Neural progenitor cell (in vitro differentiated cells): ENCODE results near the gene GNMT. TPM values are rescaled to one million over a fixed set of nuclear protein-coding genes. Genes with fewer than 3 reads are reported as not detected.
A peak's percentile ranks its signal among the peaks of the same experiment; 100 is the strongest.

Experiments
- DNase-seq: peaks from one replicate; pipeline ENCODE4 v3.0.0-alpha.2; 2016; ENCODE audit warnings: low spot score
- H2AFZ ChIP-seq: fragments of 200-600 bp; sonication (generic); replicated peaks from 2 replicates; pipeline ENCODE4 v1.6.1; 2016; ENCODE audit warnings: antibody characterized with exemption
- H3F3A ChIP-seq: fragments of 200-600 bp; sonication (generic); 2 replicates; pipeline ENCODE4 v1.6.1; 2016; ENCODE audit warnings: antibody characterized with exemption, low read depth
- H3K27ac ChIP-seq: fragments of 200-600 bp; sonication (generic); 2 replicates; pipeline ENCODE4 v1.5.1; 2016; ENCODE audit warnings: mild to moderate bottlenecking
- H3K27me3 ChIP-seq: fragments of 200-600 bp; sonication (generic); 2 replicates; pipeline ENCODE4 v1.6.1; 2016; ENCODE audit warnings: mild to moderate bottlenecking, moderate library complexity
- H3K36me3 ChIP-seq: fragments of 200-600 bp; sonication (generic); 2 replicates; pipeline ENCODE4 v1.5.1; 2016
- H3K4me1 ChIP-seq: fragments of 200-600 bp; sonication (generic); 2 replicates; pipeline ENCODE4 v1.6.1; 2016; ENCODE audit warnings: mixed run types
- H3K4me2 ChIP-seq: fragments of 200-600 bp; sonication (generic); 2 replicates; pipeline ENCODE4 v1.6.1; 2016
- H3K4me3 ChIP-seq: fragments of 200-600 bp; sonication (generic); 2 replicates; pipeline ENCODE4 v1.5.1; 2016
- H3K79me2 ChIP-seq: fragments of 200-600 bp; sonication (generic); 2 replicates; pipeline ENCODE4 v1.6.1; 2016; ENCODE audit warnings: low read depth
- H3K9ac ChIP-seq: fragments of 200-600 bp; sonication (generic); 2 replicates; pipeline ENCODE4 v1.6.1; 2016
- H3K9me3 ChIP-seq: fragments of 200-600 bp; sonication (generic); 2 replicates; pipeline ENCODE4 v1.5.1; 2016; ENCODE audit warnings: low read depth
- H4K20me1 ChIP-seq: fragments of 200-600 bp; sonication (generic); 2 replicates; pipeline ENCODE4 v1.6.1; 2016; ENCODE audit warnings: low read depth
- H3K27ac Mint-ChIP-seq: 3 replicates; pipeline ENCODE4 v1.8.0; 2021; ENCODE audit warnings: mixed read lengths
- H3K27me3 Mint-ChIP-seq: 2 replicates; pipeline ENCODE4 v1.8.0; 2022; ENCODE audit warnings: low read depth, mild to moderate bottlenecking, inconsistent platforms, moderate library complexity, mixed read lengths; ENCODE audit not compliant: insufficient read depth
- H3K36me3 Mint-ChIP-seq: 3 replicates; pipeline ENCODE4 v1.8.0; 2021; ENCODE audit warnings: mixed read lengths
- H3K4me1 Mint-ChIP-seq: 3 replicates; pipeline ENCODE4 v1.8.0; 2021; ENCODE audit warnings: mixed read lengths
- H3K4me3 Mint-ChIP-seq: 3 replicates; pipeline ENCODE4 v1.8.0; 2021; ENCODE audit warnings: mild to moderate bottlenecking, moderate library complexity, mixed read lengths
- H3K9me3 Mint-ChIP-seq: 3 replicates; pipeline ENCODE4 v1.8.0; 2020; ENCODE audit warnings: mixed read lengths
- EZH2 ChIP-seq: fragments of 200-600 bp; sonication (generic); IDR thresholded peaks from 2 replicates; pipeline ENCODE4 v1.6.1; 2017; ENCODE audit warnings: antibody characterized with exemption, mild to moderate bottlenecking, moderate library complexity
- EZH2phosphoT487 ChIP-seq: fragments of 200-600 bp; sonication (generic); IDR thresholded peaks from 2 replicates; pipeline ENCODE4 v1.6.1; 2017; ENCODE audit warnings: antibody characterized with exemption
- total RNA-seq: library from RNA; depleted of rRNA; stranded (reverse); fragments of >200 nt; gene quantifications from 2 replicates; pipeline ENCODE4 v1.2.3, GENCODE V29; 2015; ENCODE audit warnings: low replicate concordance
- TF ChIP-seq, protein P1 (sequence below): fragments of 200-600 bp; sonication (generic); IDR thresholded peaks from 2 replicates; pipeline ENCODE4 v1.5.1; 2017; ENCODE audit warnings: antibody characterized with exemption, mild to moderate bottlenecking

Gene GNMT
- total RNA-seq, 1 donor from 2014 or later = not detected

DNA sequence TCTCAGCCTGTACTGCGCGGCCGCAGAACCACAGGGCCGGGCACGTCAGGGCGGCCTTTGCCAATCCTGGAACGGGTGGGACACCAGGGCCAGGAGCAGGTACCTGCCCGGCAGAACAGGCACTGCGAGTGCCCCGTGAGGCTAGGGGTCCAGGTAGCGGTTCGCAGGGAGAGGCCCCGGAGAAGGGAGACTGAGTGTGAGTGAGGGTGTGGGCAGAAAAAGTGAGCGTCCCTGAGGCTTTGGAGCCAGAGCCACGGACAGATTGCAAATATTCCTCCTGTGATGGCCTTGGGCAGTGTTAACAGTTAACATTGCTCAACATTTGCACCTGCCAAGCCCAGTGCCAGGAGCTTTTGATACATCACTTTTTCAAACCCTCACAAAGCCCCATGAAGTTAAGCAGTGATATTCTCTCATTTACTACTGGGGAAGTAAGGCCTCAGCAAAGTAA, 491 bp downstream of the GNMT start:
- peaks cover 27% of the 10 kb centered on the region for H3F3A ChIP-seq
- H3K9ac ChIP-seq = no peak overlapping the region
- H3K36me3 Mint-ChIP-seq = peaks cover 6% of the 10 kb centered on the region
- H3K36me3 ChIP-seq = no peaks in the 10 kb centered on the region
- H3K27ac ChIP-seq = no peak overlapping the region
- TF ChIP-seq EZH2phosphoT487 = no peak
- TF ChIP-seq EZH2 = no peak
- TF ChIP-seq, protein P1, sequence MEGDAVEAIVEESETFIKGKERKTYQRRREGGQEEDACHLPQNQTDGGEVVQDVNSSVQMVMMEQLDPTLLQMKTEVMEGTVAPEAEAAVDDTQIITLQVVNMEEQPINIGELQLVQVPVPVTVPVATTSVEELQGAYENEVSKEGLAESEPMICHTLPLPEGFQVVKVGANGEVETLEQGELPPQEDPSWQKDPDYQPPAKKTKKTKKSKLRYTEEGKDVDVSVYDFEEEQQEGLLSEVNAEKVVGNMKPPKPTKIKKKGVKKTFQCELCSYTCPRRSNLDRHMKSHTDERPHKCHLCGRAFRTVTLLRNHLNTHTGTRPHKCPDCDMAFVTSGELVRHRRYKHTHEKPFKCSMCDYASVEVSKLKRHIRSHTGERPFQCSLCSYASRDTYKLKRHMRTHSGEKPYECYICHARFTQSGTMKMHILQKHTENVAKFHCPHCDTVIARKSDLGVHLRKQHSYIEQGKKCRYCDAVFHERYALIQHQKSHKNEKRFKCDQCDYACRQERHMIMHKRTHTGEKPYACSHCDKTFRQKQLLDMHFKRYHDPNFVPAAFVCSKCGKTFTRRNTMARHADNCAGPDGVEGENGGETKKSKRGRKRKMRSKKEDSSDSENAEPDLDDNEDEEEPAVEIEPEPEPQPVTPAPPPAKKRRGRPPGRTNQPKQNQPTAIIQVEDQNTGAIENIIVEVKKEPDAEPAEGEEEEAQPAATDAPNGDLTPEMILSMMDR = no peak
- no peaks in the 10 kb centered on the region for H3K9me3 ChIP-seq
- peak overlapping the region; percentile 100 for H2AFZ ChIP-seq
- H3K79me2 ChIP-seq = no peaks in the 10 kb centered on the region
- no peaks in the 10 kb centered on the region for H4K20me1 ChIP-seq
- H3K9me3 Mint-ChIP-seq = no peaks in the 10 kb centered on the region
- H3K4me3 ChIP-seq = peak overlapping the region; percentile 67
- peaks cover 35% of the 10 kb centered on the region for H3K27me3 ChIP-seq
- no peak overlapping the region for H3K27ac Mint-ChIP-seq
- H3K4me1 ChIP-seq = peaks cover 4% of the 10 kb centered on the region
- peaks cover 11% of the 10 kb centered on the region for H3K4me1 Mint-ChIP-seq
- peak overlapping the region; percentile 79 for H3K4me3 Mint-ChIP-seq
- H3K27me3 Mint-ChIP-seq = peaks cover 26% of the 10 kb centered on the region
- peak overlapping the region; percentile 96 for H3K4me2 ChIP-seq
- DNase-seq = no peak

DNA sequence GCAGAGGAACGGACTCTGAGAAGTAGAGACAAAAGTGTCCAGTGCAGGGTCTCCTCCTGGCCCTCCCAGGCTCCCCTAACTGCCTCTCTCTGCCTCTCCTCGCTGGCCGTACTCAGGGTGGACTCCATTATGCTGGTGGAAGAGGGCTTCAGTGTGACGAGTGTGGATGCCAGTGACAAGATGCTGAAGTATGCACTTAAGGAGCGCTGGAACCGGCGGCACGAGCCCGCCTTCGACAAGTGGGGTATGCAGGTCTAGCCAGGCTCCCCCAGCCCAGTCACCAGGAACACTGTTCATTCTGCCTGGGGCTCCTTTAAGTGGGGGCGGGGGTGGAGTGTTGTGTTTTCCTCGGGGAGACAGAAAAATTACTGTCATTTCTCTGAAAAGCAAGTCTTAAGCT, 1.5 kb downstream of the GNMT start:
- Mint-ChIP-seq H3K4me1 (peaks cover 11% of the 10 kb centered on the region), H3K4me3 (peak overlapping the region; percentile 43)
- H3K36me3 ChIP-seq = no peaks in the 10 kb centered on the region

DNA sequence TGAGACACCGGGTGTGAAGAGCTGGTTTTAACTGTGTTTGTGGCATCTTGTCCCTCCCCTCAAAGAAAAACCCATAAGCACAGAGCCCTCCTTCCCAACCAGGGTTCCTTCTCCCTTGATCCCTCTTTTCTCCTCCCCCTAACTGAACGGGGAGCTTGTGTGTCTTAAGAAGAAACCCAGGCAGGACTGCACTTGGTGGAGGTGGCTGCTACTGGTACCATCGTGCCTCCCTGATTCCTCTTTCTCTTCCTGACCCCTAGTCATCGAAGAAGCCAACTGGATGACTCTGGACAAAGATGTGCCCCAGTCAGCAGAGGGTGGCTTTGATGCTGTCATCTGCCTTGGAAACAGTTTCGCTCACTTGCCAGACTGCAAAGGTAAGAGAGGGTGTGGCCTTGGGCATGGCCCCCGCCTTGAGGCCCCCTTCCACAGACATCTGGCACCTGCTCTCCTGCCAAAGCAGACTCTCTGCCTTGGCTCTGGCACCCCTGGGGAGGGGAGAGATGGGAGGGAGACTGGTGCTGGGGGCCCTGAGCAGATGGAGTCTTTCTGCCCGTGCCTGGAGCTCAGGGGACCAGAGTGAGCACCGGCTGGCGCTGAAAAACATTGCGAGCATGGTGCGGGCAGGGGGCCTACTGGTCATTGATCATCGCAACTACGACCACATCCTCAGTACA, 2.1 kb downstream of the GNMT start:
- H3K9me3 ChIP-seq = no peaks in the 10 kb centered on the region
- H3K27me3 ChIP-seq = peaks cover 35% of the 10 kb centered on the region
- H3K27ac ChIP-seq = no peak overlapping the region
- no peak overlapping the region for H3K4me3 ChIP-seq
- no peak for DNase-seq
- no peaks in the 10 kb centered on the region for H3K79me2 ChIP-seq
- Mint-ChIP-seq H3K9me3 (no peaks in the 10 kb centered on the region), H3K27me3 (peaks cover 26% of the 10 kb centered on the region), H3K27ac (no peak overlapping the region), H3K36me3 (peaks cover 5% of the 10 kb centered on the region), H3K4me1 (peaks cover 11% of the 10 kb centered on the region), H3K4me3 (no peak overlapping the region)
- peaks cover 27% of the 10 kb centered on the region for H3F3A ChIP-seq
- H3K4me2 ChIP-seq = no peak overlapping the region
- H3K4me1 ChIP-seq = peaks cover 4% of the 10 kb centered on the region
- no peak overlapping the region for H2AFZ ChIP-seq
- H3K36me3 ChIP-seq = no peaks in the 10 kb centered on the region
- no peak overlapping the region for H3K9ac ChIP-seq
- H4K20me1 ChIP-seq = no peaks in the 10 kb centered on the region
- TF ChIP-seq, protein P1 = no peak
- TF ChIP-seq EZH2 = no peak
- no peak for TF ChIP-seq EZH2phosphoT487

More for the DNA sequence above, 1.5 kb downstream of the GNMT start:
- Histone ChIP-seq H3K27ac (no peak overlapping the region), H3K4me3 (no peak overlapping the region), H3F3A (peaks cover 27% of the 10 kb centered on the region), H4K20me1 (no peaks in the 10 kb centered on the region), H3K27me3 (peaks cover 35% of the 10 kb centered on the region), H3K4me1 (peaks cover 4% of the 10 kb centered on the region), H3K79me2 (no peaks in the 10 kb centered on the region), H2AFZ (no peak overlapping the region), H3K9ac (no peak overlapping the region), H3K9me3 (no peaks in the 10 kb centered on the region), H3K4me2 (no peak overlapping the region)
- Mint-ChIP-seq H3K27me3 (peaks cover 26% of the 10 kb centered on the region), H3K27ac (no peak overlapping the region), H3K36me3 (peaks cover 5% of the 10 kb centered on the region), H3K9me3 (no peaks in the 10 kb centered on the region)
- no peak for DNase-seq
- TF ChIP-seq EZH2phosphoT487 = no peak
- no peak for TF ChIP-seq EZH2

DNA sequence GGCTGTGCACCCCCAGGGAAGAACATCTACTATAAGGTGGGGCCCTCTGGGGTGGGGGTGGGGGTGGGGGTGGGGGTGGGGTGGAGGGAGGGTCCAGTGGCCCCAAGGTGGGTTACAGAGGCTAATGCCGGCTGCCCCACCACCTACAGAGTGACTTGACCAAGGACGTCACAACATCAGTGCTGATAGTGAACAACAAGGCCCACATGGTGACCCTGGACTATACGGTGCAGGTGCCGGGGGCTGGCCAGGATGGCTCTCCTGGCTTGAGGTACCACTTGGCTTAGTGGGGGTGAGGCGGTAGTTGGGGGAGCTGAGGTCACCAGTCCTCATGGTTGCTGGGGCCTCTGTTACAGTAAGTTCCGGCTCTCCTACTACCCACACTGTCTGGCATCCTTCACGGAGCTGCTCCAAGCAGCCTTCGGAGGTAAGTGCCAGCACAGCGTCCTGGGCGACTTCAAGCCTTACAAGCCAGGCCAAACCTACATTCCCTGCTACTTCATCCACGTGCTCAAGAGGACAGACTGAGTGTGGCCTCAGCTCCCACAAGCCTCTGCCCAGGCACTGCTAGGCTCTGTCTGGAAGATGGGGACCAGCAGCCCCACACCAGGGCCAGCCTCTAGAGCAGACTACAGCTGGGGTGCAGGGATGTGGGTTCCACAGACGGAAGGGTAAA, 2.8 kb downstream of the GNMT start:
- H3K27ac ChIP-seq = no peak overlapping the region
- TF ChIP-seq, protein P1 = no peak
- TF ChIP-seq EZH2 = no peak
- no peak for TF ChIP-seq EZH2phosphoT487
- peaks cover 4% of the 10 kb centered on the region for H3K4me1 ChIP-seq
- no peaks in the 10 kb centered on the region for H3K36me3 ChIP-seq
- H3K9me3 ChIP-seq = no peaks in the 10 kb centered on the region
- H3K27me3 Mint-ChIP-seq = peaks cover 26% of the 10 kb centered on the region
- peaks cover 35% of the 10 kb centered on the region for H3K27me3 ChIP-seq
- H2AFZ ChIP-seq = no peak overlapping the region
- no peak overlapping the region for H3K4me3 Mint-ChIP-seq
- H4K20me1 ChIP-seq = no peaks in the 10 kb centered on the region
- H3K36me3 Mint-ChIP-seq = peaks cover 5% of the 10 kb centered on the region
- no peak overlapping the region for H3K4me2 ChIP-seq
- H3K4me1 Mint-ChIP-seq = peaks cover 11% of the 10 kb centered on the region
- H3K9me3 Mint-ChIP-seq = no peaks in the 10 kb centered on the region
- no peak for DNase-seq
- H3F3A ChIP-seq = peaks cover 27% of the 10 kb centered on the region
- H3K79me2 ChIP-seq = no peaks in the 10 kb centered on the region
- H3K9ac ChIP-seq = no peak overlapping the region
- H3K4me3 ChIP-seq = no peak overlapping the region
- no peak overlapping the region for H3K27ac Mint-ChIP-seq
